HK-2 (cell line): ENCODE measurements around the gene CCSAP.
"Not testable (repeated sequence)": the region's sequence is repeated elsewhere in the genome, so short reads cannot be mapped to it uniquely, and the experiment has no call there.

Experiments
- DNase-seq: peaks from one replicate; pipeline ENCODE4 v3.0.0-alpha.2; 2018; ENCODE audit not compliant: unreplicated experiment

The CCSAP gene

DNA sequence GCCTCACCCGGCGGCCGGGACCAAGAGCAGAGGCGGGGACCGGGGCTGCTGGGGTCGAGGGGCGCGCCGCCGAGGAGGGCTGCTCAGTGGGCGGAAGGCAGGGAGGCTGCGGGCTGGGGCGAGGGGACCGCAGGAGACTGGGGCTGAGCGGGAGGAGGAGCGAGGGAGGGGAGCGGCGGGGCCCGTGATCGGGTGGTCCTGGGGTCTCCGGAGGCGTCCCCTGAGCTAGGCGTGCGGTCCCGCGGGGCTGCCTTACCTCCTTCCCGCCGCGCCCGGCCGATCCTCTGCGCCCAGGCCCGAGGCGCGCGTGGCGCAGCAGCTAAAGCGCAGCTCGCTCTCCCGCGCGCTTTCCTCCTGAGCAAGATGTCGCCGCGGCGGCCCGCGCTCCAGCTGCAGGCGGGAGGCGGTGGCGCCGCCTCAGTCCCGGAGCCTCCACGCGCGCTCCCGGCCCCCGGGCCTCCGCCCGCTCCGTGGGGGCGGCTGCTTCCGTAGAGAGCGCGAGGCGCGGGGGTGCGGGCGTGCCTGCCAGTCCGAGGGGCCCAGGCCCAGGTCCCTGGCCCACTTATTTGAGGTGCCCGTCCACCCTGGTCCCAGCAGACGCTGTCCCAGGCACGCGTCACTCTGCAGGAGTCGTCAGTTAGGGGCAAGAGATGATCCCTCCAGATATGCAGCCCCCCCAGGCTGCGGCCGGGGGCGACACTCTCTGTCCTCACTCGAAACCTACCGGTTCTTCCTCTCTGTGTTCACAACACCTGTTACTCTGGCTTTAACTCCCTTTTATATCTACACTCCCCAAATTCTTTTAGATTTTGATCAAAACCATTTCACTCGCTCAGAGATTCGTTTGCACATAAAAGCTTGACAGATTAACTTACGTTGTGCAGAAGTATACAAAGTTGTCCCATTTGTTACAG, at the start of gene CCSAP:
TSS of gene CCSAP (minus strand) at position 392 of the 914 bp plus-strand sequence. CDS start 582 bp downstream, outside the sequence.
- DNase-seq = peak; percentile 55

DNA sequence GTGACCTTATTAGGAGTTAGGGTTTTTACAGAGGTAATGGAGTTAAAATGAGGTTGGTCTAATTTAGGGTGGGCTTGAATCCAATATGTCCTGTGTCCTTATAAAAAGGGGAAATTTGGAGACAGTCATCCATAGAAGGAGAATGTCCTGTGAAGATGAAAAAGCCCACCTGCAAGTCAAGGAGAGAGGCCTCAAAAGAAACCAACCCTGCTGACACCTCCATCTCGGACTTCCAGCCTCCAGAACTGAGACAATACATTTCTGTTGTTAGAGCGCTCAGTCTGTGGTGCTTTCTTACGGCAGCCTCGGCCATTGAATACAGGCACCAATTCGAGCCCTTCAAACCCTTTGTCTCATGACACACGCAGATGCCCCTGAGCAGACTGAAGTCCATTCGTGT, 47.3 kb upstream of the CCSAP start:
- DNase-seq = no peak

DNA sequence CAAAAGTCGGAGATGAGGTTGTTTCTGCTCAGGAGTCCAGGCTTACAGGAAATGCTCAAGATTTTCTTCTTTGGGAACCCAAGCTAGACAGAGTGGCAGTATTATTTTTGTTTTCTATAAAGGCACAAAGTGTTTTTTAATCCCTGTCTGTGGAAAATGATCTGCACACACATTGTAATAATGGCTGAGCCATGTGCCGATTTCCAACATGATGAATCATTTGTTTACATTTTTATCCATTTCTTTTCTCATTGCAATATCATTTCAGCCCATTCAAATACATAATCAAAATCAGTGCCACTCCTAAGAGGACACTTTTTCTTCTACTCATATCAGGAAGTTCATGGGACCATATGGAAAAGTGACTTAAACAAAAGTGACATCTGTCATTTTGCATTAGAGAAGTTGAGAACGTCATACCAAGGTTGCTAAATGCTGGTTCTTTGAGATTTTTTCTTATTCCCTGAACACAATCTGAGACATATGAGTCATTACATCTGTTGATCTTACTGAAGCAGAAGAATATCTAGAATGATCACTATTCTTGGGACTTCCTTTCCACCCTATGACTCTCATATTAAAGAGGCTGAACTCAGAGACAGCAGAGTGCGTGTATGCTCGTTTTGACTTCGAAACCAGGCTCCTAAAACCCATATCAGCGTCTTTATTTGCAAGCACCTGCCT, 46.2 kb upstream of the CCSAP start:
- DNase-seq = no peak

DNA sequence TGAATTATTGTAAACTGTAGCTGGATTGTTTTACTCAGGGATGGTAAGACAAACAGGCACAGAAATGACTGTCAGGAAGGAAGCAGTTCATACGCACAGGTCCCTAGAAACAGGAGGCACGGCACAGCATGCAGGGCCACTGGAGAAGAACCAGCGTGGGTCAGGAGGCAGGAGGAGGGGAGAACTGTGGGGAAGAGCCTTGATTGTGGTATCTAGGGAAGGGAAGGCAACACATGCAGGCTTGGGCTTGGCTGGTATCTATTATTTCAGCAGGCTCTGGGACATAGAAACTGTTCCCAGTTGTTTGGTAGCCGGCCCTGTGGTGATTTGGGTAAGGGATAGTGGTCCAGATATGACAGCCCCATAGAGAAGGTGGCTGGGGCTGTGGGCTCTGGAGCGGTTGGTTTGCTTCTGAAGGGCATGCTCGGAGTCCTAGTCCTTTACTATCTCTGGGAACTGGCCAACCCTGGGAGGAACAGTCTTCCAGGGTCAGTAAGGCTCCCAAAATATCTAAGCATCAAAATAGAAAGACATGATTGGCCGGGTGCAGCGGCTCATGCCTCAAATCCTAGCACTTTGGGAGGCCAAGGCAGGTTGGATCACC, 43.1 kb upstream of the CCSAP start:
- DNase-seq = no peak

DNA sequence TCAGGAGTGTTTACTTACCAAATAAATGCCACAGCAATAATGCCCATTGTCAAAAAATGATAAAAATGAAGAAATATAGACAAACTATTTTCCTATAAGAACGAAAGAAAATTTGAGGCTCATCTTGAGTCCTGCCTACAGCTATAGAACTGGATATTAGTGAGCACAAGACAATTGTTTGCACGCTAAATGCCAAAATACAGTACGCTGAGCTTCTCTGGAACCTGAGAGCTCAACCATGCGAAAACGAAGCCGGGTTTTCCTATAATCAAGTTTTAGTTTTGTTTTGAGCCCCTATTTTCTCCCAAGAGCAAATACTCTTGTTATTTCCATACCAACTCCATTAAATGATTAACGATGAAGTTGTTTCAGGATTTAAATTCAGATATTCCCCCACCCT, 42.0 kb upstream of the CCSAP start:
- no peak for DNase-seq

DNA sequence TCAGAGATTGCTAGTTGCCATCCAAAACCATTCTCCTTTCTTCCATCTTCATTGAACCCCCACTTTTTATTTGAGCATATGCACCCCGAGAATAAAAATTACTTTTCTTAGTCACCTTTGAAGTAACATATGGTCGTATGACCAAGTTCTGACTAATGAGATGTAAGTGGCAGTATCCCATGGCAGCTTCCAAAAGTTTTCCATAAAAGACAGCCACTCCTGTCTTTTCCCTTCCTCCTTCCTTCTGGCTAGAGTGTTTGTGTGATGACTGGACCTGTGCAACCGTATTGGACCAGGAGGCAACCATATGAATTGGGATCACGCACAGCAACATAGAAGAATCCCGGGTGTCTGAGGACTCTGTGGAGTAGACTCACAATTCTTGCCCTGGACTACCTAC, 41.1 kb upstream of the CCSAP start:
- DNase-seq = no peak

DNA sequence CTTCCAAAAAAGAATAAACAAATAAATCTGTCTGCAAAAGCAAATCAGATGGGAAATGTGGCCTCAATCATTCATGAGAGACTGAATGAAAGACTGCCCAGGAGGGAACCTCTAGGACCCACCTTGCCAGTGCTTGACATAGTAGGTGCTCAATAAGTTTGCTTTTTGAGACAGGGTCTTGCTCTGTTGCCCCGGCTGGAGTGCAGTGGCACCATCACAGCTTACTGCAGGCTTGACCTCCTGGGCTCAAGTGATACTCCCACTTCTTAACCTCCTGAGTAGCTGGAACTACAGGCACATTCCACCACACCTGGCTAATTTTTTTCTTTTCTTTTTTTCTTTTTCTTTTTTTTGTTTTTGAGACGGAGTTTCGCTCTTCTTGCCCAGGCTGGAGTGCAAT, 40.3 kb upstream of the CCSAP start:
- DNase-seq = no peak

DNA sequence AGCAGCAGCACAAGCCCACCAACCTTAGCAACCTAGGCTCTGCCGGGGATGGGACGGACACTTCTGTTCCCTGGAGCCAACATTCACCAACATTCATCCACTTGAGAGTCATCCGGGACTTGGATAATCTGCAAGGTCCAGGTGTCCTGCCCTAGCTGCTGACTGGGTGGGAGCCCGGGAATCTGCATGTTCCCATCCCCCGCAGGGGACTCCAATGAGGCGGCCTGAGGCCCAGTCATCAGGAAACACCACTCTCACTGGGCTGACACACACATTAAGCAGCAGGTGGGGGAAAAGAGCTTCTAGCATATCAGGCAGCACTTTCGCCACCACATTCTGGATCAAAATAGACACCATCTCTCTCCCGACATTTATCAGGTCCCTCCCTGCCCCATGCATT, 38.4 kb upstream of the CCSAP start:
- DNase-seq = peak; percentile 10

GRCh38 chr1:229380536-229381160, 37.8 kb upstream of the CCSAP start:
- DNase-seq = no peak

GRCh38 chr1:229379846-229380245, 37.0 kb upstream of the CCSAP start:
- DNase-seq = no peak

DNA sequence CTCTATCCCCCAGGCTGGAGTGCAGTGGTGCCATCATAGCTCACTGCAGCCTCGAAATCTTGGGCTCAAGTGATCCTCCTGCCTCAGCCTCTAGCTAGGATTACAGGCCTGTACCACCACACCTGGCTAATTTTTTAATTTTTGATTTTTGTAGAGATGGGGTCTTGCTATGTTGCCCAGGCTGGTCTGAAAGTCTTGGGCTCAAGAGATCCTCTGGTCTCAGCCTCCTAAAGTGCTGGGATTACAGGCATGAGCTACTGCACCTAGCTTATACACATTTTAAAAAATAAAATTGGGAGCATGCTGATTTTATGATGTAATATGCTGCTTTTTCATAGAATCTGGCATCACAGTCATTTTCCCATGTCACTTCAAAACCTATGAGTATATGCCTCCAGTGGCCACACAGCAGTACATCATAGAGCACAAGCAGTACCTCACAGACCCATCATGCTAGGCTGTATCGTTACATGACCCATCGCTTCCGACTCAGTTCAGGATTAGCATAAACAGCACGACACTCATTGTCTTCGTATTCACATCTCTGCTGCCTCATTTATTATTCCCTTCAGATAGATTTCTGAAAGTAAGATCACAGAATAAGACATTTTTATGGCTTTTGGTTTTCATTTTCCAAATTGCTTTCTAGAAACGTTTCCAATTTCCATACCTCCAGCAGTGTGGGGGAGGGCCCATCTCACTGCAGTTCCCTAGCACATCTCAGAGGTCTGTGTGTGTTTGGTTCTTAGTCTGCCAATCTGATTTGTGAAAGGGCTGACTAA, 35.9 kb upstream of the CCSAP start:
- DNase-seq = no peak

DNA sequence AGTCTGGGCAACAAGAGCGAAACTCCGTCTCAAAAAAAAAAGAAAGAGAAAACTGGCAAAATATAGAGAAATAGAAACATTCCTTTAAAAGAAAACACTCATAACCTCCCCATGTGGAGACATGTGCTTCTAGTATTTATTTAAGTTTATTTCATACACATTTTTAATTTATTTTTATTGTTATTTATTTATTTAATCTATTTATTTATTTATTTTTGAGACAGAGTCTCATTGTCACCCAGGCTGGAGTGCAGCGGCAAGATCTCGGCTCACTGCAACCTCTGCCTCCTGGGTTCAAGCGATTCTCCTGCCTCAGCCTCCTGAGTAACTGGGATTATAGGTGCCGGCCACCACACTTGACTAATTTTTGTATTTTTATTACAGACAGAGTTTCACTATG, 35.2 kb upstream of the CCSAP start:
- DNase-seq = not testable (repeated sequence)

GRCh38 chr1:229377429-229377828, 34.6 kb upstream of the CCSAP start:
- no peak for DNase-seq

DNA sequence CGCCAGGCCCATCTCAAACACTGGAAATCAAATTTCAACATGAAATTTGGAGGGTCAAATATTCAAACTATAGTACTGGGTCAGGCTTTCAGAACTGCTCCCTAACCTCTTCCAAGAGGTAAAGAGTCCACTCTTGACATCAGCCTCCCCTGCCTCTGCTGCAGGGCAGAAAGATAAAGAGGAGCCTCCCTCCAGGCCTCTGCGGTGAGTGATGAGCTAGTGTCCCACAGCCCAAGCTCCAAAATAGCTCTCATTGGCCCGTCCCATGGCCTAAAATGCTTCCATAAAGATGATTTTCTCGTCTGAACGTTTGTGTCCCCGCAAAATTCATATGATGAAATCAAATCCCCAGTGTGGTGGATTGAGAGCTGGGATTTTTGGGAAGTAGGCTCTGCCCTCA, 33.7 kb upstream of the CCSAP start:
- DNase-seq = no peak

DNA sequence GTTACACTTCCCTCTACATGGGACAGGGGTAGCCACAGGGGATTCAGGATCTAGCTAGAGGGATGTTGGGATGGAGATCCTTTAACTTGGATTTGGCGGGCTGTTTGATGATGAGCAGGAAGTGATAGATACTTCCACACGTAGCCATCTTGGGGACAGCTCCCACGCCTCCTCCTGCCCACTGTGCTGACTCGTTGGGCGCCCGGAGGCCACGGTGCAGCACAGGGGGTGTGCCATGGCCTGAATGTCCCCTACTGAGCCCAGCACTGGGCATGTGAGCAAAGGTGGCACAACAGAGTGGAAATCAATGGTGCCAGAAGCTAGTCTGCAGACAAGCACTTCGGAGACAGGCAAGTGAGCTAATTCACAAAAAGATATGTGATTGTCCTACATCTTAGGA, 31.6 kb upstream of the CCSAP start:
- DNase-seq = no peak

GRCh38 chr1:229373395-229373794, 30.5 kb upstream of the CCSAP start:
- DNase-seq = no peak

DNA sequence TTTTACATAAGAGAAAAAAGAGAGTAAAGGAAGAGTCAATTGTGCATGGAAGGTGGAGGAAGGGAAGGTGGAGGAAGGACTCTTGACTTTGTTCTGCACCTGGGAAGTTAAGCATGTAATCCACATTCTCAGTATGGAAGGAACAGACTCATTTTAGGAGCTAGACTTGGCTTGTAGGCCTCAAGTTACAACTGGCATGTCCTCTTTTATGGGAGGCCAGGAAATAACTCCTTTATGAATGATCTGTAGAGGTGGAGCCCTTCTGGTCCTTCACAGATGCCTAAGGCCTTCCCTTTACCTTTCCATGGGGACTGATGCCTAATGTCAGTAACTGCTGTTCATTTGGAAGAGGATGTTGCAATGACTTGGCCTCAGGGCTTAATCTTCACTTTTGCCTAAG, 29.4 kb upstream of the CCSAP start:
- no peak for DNase-seq

DNA sequence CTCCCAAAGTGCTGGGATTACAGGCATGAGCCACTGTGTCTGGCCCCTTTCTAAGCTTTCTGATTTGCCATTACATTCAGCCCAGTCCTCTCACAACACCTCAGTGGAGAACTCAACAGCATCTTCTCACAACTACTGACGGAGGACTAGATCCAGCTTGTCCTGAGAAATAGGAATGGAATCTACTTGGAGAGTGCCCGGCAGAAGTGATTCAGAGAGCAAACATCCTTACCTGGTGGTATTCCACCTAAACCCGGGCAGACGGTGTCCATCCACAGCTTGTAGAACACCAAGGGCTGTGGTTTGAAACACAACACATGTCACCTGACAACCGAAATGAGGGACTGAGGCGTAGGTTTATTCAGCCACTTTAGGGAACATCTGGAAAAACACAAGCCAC, 28.8 kb upstream of the CCSAP start:
- DNase-seq = no peak

GRCh38 chr1:229370601-229371021, 27.8 kb upstream of the CCSAP start:
- no peak for DNase-seq

GRCh38 chr1:229368347-229368746, 25.5 kb upstream of the CCSAP start:
- DNase-seq = no peak

DNA sequence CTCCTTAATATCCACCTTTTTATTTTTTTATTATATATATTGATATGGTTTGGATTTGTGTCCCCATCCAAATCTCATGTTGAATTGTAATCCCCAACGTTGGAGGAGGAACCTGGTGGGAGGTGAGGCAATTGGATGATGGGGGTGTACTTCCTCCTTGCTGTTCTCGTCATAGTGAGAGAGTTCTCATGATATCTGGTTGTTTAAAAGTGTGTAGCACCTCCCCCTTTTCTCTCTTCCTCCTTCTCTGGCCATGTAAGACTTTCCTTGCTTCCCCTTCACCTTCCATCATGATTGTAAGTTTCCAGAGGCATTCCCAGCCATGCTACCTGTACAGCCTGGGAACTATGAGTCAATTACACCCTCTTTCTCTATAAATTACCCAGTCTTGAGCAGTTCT, 22.7 kb upstream of the CCSAP start:
- no peak for DNase-seq
